Eye (tissue), 1 donor: ENCODE measurements around the gene CAPN1.

Source experiments
- DNase-seq: peaks from one replicate; pipeline ENCODE4 v3.0.0-alpha.2; 2015

Gene CAPN1

GRCh38 chr11:65204646-65205601, 23.2 kb downstream of the CAPN1 start:
- peak; percentile 61 for DNase-seq

GRCh38 chr11:65205602-65205967, 23.9 kb downstream of the CAPN1 start:
- DNase-seq: no peak

GRCh38 chr11:65206441-65206841, 24.7 kb downstream of the CAPN1 start:
- DNase-seq: no peak

- no peak for DNase-seq
Observed at GRCh38 chr11:65206901-65207300, 25.2 kb downstream of the CAPN1 start.

- DNase-seq: no peak
Observed at GRCh38 chr11:65207918-65208784, 26.4 kb downstream of the CAPN1 start.

GRCh38 chr11:65208785-65209710, 27.3 kb downstream of the CAPN1 start:
- no peak for DNase-seq

GRCh38 chr11:65209711-65210360, 28.1 kb downstream of the CAPN1 start:
- DNase-seq: no peak

GRCh38 chr11:65210361-65210731, 28.6 kb downstream of the CAPN1 start:
- DNase-seq: no peak

GRCh38 chr11:65210748-65211147, 29.0 kb downstream of the CAPN1 start:
- DNase-seq: no peak

- DNase-seq: no peak
Observed at GRCh38 chr11:65211293-65212105, 29.8 kb downstream of the CAPN1 start.

- DNase-seq: no peak
Observed at GRCh38 chr11:65212226-65212801, 30.6 kb downstream of the CAPN1 start.

GRCh38 chr11:65213322-65214211, 31.8 kb downstream of the CAPN1 start:
- DNase-seq: no peak

GRCh38 chr11:65214212-65214845, 32.6 kb downstream of the CAPN1 start:
- no peak for DNase-seq

- peak; percentile 29 for DNase-seq
Observed at GRCh38 chr11:65215441-65216076, 33.8 kb downstream of the CAPN1 start.

- DNase-seq: no peak
Observed at GRCh38 chr11:65216830-65217229, 35.1 kb downstream of the CAPN1 start.

- DNase-seq: no peak
Observed at GRCh38 chr11:65217441-65218423, 36.0 kb downstream of the CAPN1 start.

- DNase-seq: no peak
Observed at GRCh38 chr11:65218446-65218845, 36.7 kb downstream of the CAPN1 start.

- DNase-seq: no peak
Observed at GRCh38 chr11:65219930-65220213, 38.1 kb downstream of the CAPN1 start.
